Astrocyte of the spinal cord (primary cell): Measurements from ENCODE around the gene INPP5D.

Experiments
- DNase-seq: peaks from one replicate; pipeline ENCODE4 v3.0.0; 2011; ENCODE audit warnings: low read depth, low spot score
- H3K4me3 ChIP-seq: 2 replicates; pipeline ENCODE4 v1.5.1; 2011; ENCODE audit warnings: low read depth, mild to moderate bottlenecking, low read length, moderate library complexity
- CTCF ChIP-seq: IDR thresholded peaks from 2 replicates; pipeline ENCODE4 v1.5.1; 2012; ENCODE audit warnings: low read depth, mild to moderate bottlenecking, low read length, inconsistent platforms
- in situ Hi-C: cut with HindIII; loops from 2 replicates; pipeline ENCODE4 v1.10.0; 2017; ENCODE audit warnings: low sequenced_read_pairs

The INPP5D gene

GRCh38 chr2:233210281-233210680, 150.1 kb downstream of the INPP5D start:
- DNase-seq = no peak
- TF ChIP-seq CTCF = no peak
- in situ Hi-C loops = no loop called here
- no peak overlapping the region for H3K4me3 ChIP-seq

GRCh38 chr2:233210843-233211547, 150.9 kb downstream of the INPP5D start:
- in situ Hi-C loops = no loop called here
- peak; percentile 94 for DNase-seq
- TF ChIP-seq CTCF = no peak
- H3K4me3 ChIP-seq = no peak overlapping the region

GRCh38 chr2:233211548-233211895, 151.4 kb downstream of the INPP5D start:
- no peak for DNase-seq
- H3K4me3 ChIP-seq = no peak overlapping the region
- no peak for TF ChIP-seq CTCF
- in situ Hi-C loops = no loop called here

- DNase-seq = no peak
- in situ Hi-C loops = no loop called here
- TF ChIP-seq CTCF = no peak
- no peak overlapping the region for H3K4me3 ChIP-seq
Measured at GRCh38 chr2:233213011-233213410, 152.9 kb downstream of the INPP5D start.

GRCh38 chr2:233213975-233214374, 153.8 kb downstream of the INPP5D start:
- in situ Hi-C loops = no loop called here

GRCh38 chr2:233217892-233218377, 157.8 kb downstream of the INPP5D start:
- no peak for DNase-seq
- no peak overlapping the region for H3K4me3 ChIP-seq
- TF ChIP-seq CTCF = no peak
- in situ Hi-C loops = no loop called here

More at GRCh38 chr2:233213975-233214374, 153.8 kb downstream of the INPP5D start:
- TF ChIP-seq CTCF = no peak
- no peak for DNase-seq
- H3K4me3 ChIP-seq = no peak overlapping the region

- in situ Hi-C loops = no loop called here
- TF ChIP-seq CTCF = no peak
- H3K4me3 ChIP-seq = no peak overlapping the region
- no peak for DNase-seq
Measured at GRCh38 chr2:233218836-233219235, 158.7 kb downstream of the INPP5D start.
